ENCODE results near the gene ACO2.

The ACO2 gene

GRCh38 chr22:41491374-41492100, 22.6 kb downstream of the ACO2 start:
- DNase-seq = no peak

- no peak for DNase-seq
These were observed 29.5 kb downstream of the ACO2 start for GRCh38 chr22:41498303-41498835.

DNA sequence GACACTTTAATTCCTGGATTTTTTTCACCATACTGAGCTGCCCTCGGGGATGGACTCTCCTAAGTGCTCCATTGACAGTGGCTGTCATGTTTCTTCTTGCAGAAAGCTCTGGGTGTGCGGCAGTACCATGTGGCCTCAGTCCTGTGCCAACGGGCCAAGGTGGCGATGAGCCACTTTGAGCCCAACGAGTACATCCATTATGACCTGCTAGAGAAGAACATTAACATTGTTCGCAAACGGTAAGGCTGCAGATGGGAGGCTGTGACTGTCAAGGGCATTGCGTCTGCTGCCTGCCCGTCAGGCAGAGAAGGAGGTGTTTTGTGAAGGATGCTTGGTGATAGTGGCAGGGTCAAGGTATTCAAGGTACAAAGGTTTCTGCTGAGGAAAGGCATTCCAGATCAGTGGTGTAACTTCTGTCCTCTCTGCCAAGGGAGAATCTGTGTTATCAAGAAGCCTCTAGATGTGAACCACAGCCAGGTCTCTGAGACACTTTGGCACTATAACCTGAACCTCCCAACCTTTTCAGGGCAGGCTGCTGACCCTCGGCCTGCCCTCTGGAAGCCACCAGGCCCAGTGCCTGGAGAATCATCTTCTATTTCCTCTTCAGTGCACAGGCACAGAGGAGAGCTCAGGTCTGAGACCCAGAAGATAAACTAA, 30.8 kb downstream of the ACO2 start:
- peak in 1 of 2 experiments; percentile 27 for DNase-seq

DNA sequence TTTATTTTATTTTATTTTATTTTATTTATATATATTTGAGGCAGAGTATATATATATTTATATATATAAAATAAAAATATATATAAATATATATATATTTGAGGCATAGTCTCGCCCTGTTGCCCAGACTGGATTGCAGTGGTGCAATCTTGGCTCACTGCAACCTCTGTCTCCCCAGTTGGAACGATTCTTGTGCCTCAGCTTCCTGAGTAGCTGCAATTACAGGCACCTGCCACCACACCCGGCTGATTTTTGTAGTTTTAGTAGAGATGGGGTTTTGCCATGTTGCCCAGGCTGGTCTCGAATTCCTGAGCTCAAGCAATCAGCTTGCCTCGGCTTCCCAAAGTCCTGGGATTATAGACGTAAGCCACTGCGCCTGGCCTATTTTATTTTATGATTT, 31.4 kb downstream of the ACO2 start:
- no peak for DNase-seq

- no peak for DNase-seq
These were observed 32.3 kb downstream of the ACO2 start for GRCh38 chr22:41501209-41501608.

- DNase-seq = no peak
These were observed 35.5 kb downstream of the ACO2 start for GRCh38 chr22:41504397-41504796.

GRCh38 chr22:41504816-41505215, 35.9 kb downstream of the ACO2 start:
- no peak for DNase-seq

DNA sequence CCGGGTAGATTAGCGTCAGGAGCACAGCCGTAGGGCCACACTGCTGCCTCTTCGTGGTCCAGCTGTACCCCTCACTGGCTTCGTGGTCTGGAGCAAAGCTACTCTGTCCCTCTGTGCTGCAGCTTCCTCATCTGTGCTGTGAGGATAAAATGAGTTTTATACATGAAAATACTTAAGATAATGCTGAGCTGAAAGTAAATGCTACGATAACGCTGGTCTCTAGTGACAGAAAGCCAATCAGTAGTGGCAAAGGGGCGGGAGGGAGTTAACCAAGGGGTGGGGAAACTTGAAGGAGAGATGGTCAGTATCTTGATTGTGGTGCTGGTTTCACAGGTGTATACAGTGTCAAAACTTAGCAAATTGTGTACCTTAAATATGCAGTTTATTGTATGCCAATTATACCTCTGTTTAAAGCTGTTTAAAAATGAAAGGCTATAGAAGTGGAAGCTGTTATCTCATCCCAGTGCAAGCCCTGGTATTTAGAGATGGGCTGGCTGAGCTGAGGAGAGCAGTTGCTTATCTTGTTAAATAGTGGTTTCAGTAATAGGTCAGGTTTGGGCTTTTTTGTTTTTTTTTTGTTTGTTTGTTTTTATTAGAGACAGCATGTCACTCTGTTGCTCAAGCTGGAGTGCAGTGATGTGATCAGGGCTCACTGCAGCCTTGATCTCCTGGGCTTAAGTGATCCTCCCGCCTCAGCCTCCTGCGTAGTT, 36.7 kb downstream of the ACO2 start:
- DNase-seq = no peak

DNA sequence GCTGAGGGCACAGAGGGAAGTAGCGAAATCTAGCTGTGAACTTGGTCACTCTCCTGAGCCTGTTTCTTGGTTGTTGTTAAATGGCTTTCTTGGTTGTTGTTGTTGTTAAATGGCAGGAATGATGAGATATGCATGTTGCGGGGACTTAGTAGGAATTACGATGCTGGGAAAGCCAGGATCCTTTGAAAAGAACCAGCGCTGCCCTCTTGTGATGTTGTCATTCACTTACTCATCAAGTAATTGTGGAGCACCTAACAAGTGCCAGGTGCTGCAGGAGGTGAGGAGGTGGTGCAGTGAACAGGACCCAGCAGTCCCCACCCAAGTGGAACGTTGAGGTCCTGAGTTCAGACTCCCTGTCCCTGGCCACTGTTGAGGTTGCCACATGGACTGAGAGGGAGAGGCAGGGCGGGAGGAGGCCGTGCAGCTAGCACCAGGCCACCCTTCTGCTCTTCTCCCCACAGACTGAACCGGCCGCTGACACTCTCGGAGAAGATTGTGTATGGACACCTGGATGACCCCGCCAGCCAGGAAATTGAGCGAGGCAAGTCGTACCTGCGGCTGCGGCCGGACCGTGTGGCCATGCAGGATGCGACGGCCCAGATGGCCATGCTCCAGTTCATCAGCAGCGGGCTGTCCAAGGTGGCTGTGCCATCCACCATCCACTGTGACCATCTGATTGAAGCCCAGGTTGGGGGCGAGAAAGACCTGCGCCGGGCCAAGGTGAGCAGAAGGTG, 38.6 kb downstream of the ACO2 start:
- DNase-seq = no peak

- no peak for DNase-seq
These were observed 39.9 kb downstream of the ACO2 start for GRCh38 chr22:41508770-41509170.

- peak in 1 of 2 experiments; percentile 73 for DNase-seq
These were observed 42.6 kb downstream of the ACO2 start for GRCh38 chr22:41511521-41511968.

DNA sequence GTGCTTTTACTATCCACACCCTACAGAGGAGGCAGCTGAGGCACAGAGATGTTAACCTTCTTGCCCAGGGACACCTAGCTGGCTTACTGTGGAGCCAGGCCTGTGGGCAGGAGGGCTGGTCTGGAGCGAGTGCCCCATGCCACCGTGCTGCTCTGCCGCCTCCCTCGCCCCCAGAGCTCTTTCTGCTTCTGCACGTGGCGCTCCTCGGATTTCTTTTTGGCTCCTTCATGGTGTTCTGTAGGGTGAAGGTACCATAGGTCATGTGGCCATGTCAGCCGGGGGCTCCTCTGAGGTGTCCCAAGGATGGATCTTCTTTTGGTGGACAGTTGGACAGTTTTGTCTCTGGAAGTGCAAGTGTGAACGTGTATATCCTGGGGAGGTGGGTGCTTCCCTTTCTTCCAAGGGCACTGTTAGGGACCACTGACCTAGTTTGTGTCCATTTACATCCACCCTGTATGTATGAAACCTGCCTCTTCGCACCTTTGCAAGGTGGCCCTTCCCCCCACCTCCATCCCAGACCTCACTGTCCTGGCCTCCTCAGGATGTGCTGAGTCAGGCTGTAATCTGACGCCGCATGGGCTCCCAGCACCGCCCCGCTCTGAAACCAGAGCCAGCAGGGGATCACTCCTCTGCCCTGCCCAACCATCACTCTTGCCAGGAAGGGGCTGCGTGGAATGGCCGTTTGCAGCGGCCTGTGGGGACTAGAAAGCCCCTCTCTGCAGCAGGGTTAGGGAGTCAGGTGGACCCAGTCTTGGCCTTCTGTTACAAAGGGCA, 43.7 kb downstream of the ACO2 start:
- no peak for DNase-seq

GRCh38 chr22:41513391-41513790, 44.5 kb downstream of the ACO2 start:
- DNase-seq = no peak

DNA sequence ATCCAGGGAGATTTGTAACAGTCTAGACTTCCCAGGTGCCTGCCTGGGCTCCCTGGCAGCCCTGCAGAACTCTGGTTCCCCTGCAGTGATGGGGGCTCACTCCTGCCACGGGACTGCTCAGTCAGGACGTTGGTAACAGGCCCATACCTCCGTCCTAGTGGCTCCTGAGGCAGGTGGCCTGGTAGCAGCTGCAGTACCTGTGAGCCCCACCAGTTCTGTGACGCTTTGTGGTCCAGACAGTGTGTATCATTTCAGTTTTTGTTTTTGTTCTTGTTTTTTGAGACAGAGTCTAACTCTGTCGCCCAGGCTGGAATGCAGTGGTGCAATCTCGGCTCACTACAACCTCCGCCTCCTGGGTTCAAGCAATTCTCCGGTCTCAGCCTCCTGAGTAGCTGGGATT, 47.5 kb downstream of the ACO2 start:
- DNase-seq = no peak

- peak; percentile 33 to 71 for DNase-seq
These were observed 48.5 kb downstream of the ACO2 start for GRCh38 chr22:41517172-41518047.

DNA sequence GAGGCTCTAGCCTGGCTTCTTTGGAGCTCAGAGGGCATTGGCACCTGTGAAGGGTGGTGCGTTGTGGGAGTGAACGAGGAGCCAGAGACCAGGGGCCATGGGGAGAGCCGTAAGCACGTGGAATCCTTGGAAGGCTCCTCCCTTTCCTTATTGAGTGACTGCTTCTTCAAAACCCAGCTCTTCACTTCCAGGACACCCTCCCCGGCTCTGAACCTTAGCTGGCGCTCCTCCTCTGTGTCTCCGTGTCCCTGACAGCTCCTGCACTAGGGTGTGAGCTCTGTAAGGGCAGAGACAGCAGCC, 49.1 kb downstream of the ACO2 start:
- no peak for DNase-seq

- no peak for DNase-seq
These were observed 52.2 kb downstream of the ACO2 start for GRCh38 chr22:41521126-41521525.

DNA sequence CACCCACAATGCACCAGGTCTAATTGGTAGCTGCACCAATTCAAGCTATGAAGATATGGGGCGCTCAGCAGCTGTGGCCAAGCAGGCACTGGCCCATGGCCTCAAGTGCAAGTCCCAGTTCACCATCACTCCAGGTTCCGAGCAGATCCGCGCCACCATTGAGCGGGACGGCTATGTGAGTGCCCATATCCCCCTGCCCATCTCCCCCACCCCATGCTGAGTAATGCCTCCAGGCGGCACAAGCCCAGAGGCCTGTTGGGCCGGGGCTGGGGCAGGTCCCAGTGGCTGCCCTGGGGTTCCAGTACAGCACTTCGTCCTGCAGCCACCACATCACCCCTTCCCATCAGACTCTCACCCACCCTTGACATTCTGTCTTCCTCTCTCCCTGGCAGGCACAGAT, 53.9 kb downstream of the ACO2 start:
- no peak for DNase-seq

DNA sequence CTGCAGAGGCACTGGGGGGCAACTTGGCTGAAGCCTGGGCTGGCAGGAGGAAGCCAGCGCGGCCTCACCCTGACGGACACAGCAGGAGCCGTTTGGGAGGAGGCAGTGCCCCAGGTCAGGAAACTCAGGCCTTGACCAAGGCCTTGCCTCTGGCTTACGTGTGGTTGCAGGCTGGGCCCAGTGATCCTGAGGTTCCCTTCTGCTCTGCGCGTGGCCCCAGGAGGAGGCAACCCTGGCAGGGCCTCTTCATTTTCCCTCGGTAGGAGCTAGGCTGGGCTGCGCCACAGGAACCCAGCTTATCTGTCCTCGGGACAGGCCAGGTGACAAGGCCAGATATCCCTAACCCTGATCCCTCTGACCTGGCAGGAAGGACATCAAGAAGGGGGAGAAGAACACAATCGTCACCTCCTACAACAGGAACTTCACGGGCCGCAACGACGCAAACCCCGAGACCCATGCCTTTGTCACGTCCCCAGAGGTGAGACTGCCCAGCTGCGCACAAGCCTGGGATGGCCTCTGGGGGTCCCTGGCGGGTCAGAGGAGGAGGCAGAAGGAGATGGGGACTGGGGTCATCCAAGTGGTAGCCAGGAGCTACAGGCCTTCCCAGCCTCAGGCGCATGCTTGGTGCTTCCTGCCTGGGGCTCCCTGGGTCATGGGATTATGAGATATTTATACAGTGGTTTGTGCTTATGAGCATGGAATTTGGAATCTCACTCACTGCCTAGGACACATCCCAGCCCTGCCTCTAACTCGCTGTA, 54.7 kb downstream of the ACO2 start:
- no peak for DNase-seq

DNA sequence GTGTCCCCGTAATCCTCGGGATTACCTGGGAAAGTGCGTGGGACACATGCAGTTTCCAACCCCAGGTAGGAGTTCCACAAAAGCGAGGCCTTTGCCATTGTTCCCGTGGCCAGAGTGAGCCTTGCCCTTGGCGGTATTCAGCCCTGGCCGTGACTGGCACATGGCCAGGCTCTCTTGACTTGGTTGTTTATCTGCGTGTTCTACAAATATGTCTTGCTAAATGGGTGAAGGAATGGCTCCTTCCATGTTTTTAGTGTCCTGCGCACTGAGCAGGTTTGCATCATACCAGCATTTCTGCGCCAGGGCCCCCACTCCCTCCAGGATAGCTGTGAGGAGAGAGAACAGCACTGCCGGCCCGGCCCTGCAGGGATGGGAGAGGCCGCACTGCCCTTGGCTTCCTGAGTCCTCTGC, 55.3 kb downstream of the ACO2 start:
- DNase-seq = no peak
